A673 (cell line): ENCODE measurements around the gene MUS81. TPM values are rescaled to one million over a fixed set of nuclear protein-coding genes. Genes with fewer than 3 reads are reported as not detected.

Source experiments
- BruUV-seq: library from RNA; stranded (reverse); fragments of 400-500 nt; replicated peaks from 2 replicates; lab custom pipeline; 2021; lab: Mats Ljungman, UMichigan
- CTCF ChIA-PET: fragments of 300-600 bp; sonication (Branson Sonifier 250); formaldehyde crosslinking; loops from one replicate; lab custom pipeline; 2022; ENCODE audit warnings: antibody characterized with exemption; lab: Charles Lee
- POLR2A ChIA-PET: fragments of 300-600 bp; sonication (Branson Sonifier 250); formaldehyde crosslinking; loops from one replicate; lab custom pipeline; 2022; ENCODE audit warnings: antibody characterized with exemption; ENCODE audit not compliant: low non-redundant PET; lab: Charles Lee
- DNase-seq: peaks from one replicate; pipeline ENCODE4 v3.0.0-alpha.2; 2015; ENCODE audit warnings: low spot score
- H3K27ac ChIP-seq: fragments of 200-600 bp; sonication (generic); 2 replicates; pipeline ENCODE4 v1.5.1; 2016; ENCODE audit warnings: mixed run types, low read depth, mild to moderate bottlenecking, mixed read lengths, antibody characterized with exemption, low read length; ENCODE audit not compliant: poor library complexity, severe bottlenecking
- H3K27me3 ChIP-seq: fragments of 200-600 bp; sonication (generic); replicated peaks from 2 replicates; pipeline ENCODE4 v1.6.1; 2017; ENCODE audit warnings: mixed run types, low read depth, mild to moderate bottlenecking, mixed read lengths, antibody characterized with exemption, low read length; ENCODE audit not compliant: insufficient read depth, poor library complexity
- H3K36me3 ChIP-seq: fragments of 200-600 bp; sonication (generic); 2 replicates; pipeline ENCODE4 v1.6.1; 2016; ENCODE audit warnings: mixed run types, mild to moderate bottlenecking, mixed read lengths, antibody characterized with exemption, low read length; ENCODE audit not compliant: insufficient read depth, poor library complexity, severe bottlenecking
- H3K4me1 ChIP-seq: fragments of 200-600 bp; sonication (generic); 2 replicates; pipeline ENCODE4 v1.6.1; 2017; ENCODE audit warnings: mixed run types, mild to moderate bottlenecking, mixed read lengths, antibody characterized with exemption, low read length; ENCODE audit not compliant: insufficient read depth, poor library complexity, severe bottlenecking
- H3K4me3 ChIP-seq: fragments of 200-600 bp; sonication (generic); 2 replicates; pipeline ENCODE4 v1.5.1; 2016; ENCODE audit warnings: low read depth, mixed run types, mild to moderate bottlenecking, mixed read lengths, low read length; ENCODE audit not compliant: poor library complexity, severe bottlenecking
- H3K9me3 ChIP-seq: fragments of 200-600 bp; sonication (generic); 2 replicates; pipeline ENCODE4 v1.6.1; 2016; ENCODE audit warnings: mixed run types, low read depth, mild to moderate bottlenecking, mixed read lengths, antibody characterized with exemption, low read length; ENCODE audit not compliant: poor library complexity, severe bottlenecking
- EZH2 ChIP-seq: fragments of 200-600 bp; sonication (generic); IDR thresholded peaks from 2 replicates; pipeline ENCODE4 v1.6.1; 2017; ENCODE audit warnings: borderline replicate concordance, low read depth, mild to moderate bottlenecking, mixed read lengths, antibody characterized with exemption, low read length; ENCODE audit not compliant: poor library complexity, severe bottlenecking
- intact Hi-C: fragments of 100-400 bp; cut with micrococcal nuclease; formaldehyde crosslinking; loops from one replicate; pipeline ENCODE4 v1.10.0; 2022; ENCODE audit not compliant: unreplicated experiment
- total RNA-seq: library from RNA; stranded (reverse); gene quantifications from 2 replicates; pipeline ENCODE4 v1.2.3, GENCODE V29; 2021
- TF ChIP-seq, protein P1 (sequence below): fragments of 300-800, 200-600 bp; sonication (generic); conservative IDR thresholded peaks from 2 replicates; pipeline ENCODE4 v1.5.1; 2017; ENCODE audit warnings: low read depth, mild to moderate bottlenecking, antibody characterized with exemption, low read length, moderate library complexity, mixed read lengths

MUS81 gene
- total RNA-seq, 1 experiment from 2014 or later, result 77.4 TPM

DNA sequence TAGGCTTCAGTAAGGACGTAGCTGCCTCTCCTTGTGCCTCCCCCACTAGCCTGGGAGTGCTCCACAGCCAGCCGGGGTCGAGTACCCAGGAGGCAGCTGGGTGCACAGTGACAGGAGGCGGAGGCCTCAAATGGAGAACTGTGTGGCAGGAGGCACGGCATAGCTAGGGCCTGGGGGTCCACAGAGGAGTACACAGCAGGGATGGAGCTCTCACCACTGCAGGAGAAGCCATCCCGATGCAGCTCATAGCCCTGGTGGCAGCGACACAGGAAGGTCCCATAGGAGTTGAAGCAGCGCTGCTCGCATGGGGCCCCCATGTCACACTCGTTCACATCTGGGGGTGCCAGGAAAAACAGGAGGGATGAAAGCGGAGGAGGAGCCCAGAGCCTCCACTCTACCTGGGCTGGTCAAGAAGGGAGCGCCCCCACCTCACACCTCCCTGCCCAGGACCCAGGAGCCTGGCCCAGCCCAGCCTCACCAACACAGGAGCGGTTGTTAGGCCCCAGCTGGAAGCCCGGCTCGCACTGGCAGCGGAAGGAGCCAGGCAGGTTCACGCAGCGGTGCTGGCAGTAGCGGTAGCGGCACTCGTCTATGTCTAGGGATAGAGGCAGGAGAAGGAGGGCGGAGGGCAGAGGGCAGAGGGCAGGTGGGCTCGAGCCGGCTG lies 9.5 kb downstream of the MUS81 start:
- no TSS peak for BruUV-seq
- Histone ChIP-seq H3K9me3 (no peaks in the 10 kb centered on the region), H3K27ac (no peak overlapping the region), H3K27me3 (no peaks in the 10 kb centered on the region), H3K36me3 (peaks cover 39% of the 10 kb centered on the region), H3K4me3 (no peak overlapping the region), H3K4me1 (peaks cover 24% of the 10 kb centered on the region)
- POLR2A ChIA-PET, result interaction anchor here (0.6 kb wide), 1 partner anchor 45 kb away, joined by 3 read pairs; no protein-coding TSS in a partner anchor
- intact Hi-C loops, result no loop called here
- no peak for TF ChIP-seq EZH2
- TF ChIP-seq, protein P1, sequence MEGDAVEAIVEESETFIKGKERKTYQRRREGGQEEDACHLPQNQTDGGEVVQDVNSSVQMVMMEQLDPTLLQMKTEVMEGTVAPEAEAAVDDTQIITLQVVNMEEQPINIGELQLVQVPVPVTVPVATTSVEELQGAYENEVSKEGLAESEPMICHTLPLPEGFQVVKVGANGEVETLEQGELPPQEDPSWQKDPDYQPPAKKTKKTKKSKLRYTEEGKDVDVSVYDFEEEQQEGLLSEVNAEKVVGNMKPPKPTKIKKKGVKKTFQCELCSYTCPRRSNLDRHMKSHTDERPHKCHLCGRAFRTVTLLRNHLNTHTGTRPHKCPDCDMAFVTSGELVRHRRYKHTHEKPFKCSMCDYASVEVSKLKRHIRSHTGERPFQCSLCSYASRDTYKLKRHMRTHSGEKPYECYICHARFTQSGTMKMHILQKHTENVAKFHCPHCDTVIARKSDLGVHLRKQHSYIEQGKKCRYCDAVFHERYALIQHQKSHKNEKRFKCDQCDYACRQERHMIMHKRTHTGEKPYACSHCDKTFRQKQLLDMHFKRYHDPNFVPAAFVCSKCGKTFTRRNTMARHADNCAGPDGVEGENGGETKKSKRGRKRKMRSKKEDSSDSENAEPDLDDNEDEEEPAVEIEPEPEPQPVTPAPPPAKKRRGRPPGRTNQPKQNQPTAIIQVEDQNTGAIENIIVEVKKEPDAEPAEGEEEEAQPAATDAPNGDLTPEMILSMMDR, result no peak
- DNase-seq, result no peak
- CTCF ChIA-PET, result interaction anchor here (1.1 to 4.1 kb wide), 3 partner anchors 10 to 18 kb away, joined by 4 to 16 read pairs (median 8); partner anchors contain the start of genes FIBP and MUS81

DNA sequence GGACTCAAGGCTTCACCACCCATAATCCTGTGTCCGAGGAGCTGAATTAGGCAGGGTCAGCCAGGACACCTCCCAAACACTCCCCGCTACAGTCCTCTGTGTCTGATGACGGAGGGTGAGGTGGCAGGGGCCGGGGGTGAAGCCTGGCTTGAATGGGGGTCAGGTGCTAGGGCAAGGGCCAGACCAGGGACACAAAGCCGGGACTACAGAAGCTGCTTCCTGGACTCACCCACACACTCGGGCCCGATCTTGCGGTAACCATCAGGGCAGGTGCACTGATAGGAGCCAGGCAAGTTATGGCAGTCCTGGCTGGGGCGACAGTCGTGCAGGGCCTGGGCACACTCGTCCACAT lies 10.1 kb downstream of the MUS81 start:
- no peak for TF ChIP-seq EZH2
- TF ChIP-seq, protein P1, result no peak
- Histone ChIP-seq H3K27me3 (no peaks in the 10 kb centered on the region), H3K4me1 (peaks cover 24% of the 10 kb centered on the region), H3K27ac (peak overlapping the region; percentile 75), H3K9me3 (no peaks in the 10 kb centered on the region), H3K36me3 (peaks cover 34% of the 10 kb centered on the region), H3K4me3 (no peak overlapping the region)
- POLR2A ChIA-PET, result interaction anchor here (0.6 to 1.2 kb wide), 2 partner anchors 10 to 44 kb away, joined by 3 to 4 read pairs; partner anchors contain the start of gene MUS81
- BruUV-seq, result no TSS peak
- CTCF ChIA-PET, result interaction anchor here (1.1 to 4.1 kb wide), 3 partner anchors 10 to 18 kb away, joined by 4 to 16 read pairs (median 8); partner anchors contain the start of genes FIBP and MUS81
- intact Hi-C loops, result no loop called here
- DNase-seq, result no peak

- BruUV-seq, result no TSS peak
- ChIA-PET POLR2A (interaction anchor here (0.5 to 1.2 kb wide), 3 partner anchors 11 to 44 kb away, joined by 3 to 4 read pairs (median 3); partner anchors contain the start of genes MUS81 and SNX32), CTCF (interaction anchor here (0.6 to 4.1 kb wide), 5 partner anchors 12 to 233 kb away, joined by 3 to 16 read pairs (median 7); partner anchors contain the start of genes FIBP, MUS81 and SIPA1)
- no peaks in the 10 kb centered on the region for H3K27me3 ChIP-seq
- no peaks in the 10 kb centered on the region for H3K9me3 ChIP-seq
- peaks cover 24% of the 10 kb centered on the region for H3K4me1 ChIP-seq
- peak; percentile 62 for DNase-seq
- peak overlapping the region; percentile 75 for H3K27ac ChIP-seq
- intact Hi-C loops, result no loop called here
- H3K4me3 ChIP-seq, result no peak overlapping the region
- TF ChIP-seq EZH2, result no peak
- TF ChIP-seq, protein P1, result no peak
- H3K36me3 ChIP-seq, result peaks cover 27% of the 10 kb centered on the region
Measured at GRCh38 chr11:65870706-65871681, 10.8 kb downstream of the MUS81 start.
